IPS-NIHi7 (cell line): ENCODE results near the gene SPRYD4.

Source experiments
- DNase-seq: peaks from one replicate; pipeline ENCODE4 v3.0.0; 2012; ENCODE audit warnings: mixed read lengths; ENCODE audit errors: extremely low spot score

Gene SPRYD4

GRCh38 chr12:56521209-56521589 is 52.8 kb downstream of the SPRYD4 start:
- no peak for DNase-seq

GRCh38 chr12:56521590-56522371 is 53.4 kb downstream of the SPRYD4 start, which contains the start of gene RBMS2:
RBMS2 (plus strand) TSS chr12:56521820; CDS start chr12:56522024, 204 bp downstream.
- DNase-seq, result peak; percentile 83

DNA sequence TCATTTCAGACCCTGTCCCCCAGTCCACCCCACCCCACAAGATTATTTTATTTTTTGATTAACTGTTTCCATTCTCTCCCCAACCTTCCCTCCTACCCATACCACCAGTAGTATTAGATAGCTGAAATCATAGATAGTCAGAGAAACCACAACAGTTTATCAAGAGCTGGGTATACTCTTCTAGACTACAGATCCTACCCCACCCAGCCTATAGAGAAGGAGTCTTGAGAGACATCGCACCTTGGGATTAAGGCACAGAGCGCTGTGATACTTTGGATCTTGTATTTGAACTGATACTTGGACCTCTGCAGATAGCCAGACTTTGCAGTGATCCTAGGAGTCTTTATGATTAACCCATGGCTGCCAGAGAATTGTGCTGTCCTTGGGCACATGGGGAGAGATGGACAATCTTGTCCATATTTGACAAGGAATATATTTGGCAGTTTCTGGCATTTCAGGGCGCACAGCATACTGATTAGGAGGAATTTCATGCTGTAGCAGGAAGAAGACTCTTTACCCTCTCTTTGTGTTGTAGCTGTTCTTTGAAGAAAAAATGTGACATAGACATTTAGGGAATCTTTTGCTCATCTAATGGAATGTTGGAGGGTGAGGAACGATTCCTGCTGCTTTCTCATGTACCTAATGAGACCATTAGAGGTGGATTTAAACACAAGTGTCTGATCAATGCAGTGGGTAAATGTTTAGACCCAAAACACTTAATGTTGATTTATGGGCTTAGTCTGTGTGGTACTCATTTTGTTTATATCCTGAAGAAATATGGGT is 54.2 kb downstream of the SPRYD4 start:
- DNase-seq, result peak; percentile 14

DNA sequence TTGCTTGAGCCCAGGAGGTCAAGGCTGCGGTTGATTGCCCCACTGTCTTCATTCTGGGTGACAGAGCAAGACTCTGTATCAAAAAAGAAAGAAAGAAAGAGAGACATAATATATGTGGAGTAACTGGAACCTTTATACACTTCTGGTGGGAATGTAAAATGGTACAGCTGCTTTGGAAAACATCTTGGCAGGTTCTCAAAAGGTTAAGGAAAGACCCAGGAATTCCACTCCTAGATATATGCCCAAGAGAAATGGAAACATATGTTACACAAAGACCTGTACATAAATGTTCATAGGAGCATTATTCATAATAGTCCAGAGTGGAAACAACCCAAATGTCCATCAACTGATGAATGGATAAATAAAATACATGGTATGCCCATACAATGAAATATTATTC is 60.5 kb downstream of the SPRYD4 start:
- no peak for DNase-seq
